A549 (cell line): ENCODE results near the gene PRLHR. TPM values are rescaled to one million over a fixed set of nuclear protein-coding genes. Genes with fewer than 3 reads are reported as not detected.

Source experiments
- ATAC-seq, 2 experiments: fragments of 200-7000 bp in 1 of 2; fragments of >200 bp in 1 of 2; cut with Nextera tagmentation in 1 of 2; cut with Tn5 transposase in 1 of 2; 3 replicates each; pipeline versions ENCODE4 v1.8.0 to v1.9.1; 2018 to 2020; ENCODE audit warnings: mild to moderate bottlenecking in 1 of 2, moderate library complexity in 1 of 2
- CTCF ChIA-PET: fragments of 300-600 bp; sonication (Branson Sonifier 250); formaldehyde crosslinking; extraction: SDS; loops from one replicate; lab custom pipeline; 2021; ENCODE audit warnings: antibody characterized with exemption, inconsistent platforms; lab: Yijun Ruan, JAX
- POLR2A ChIA-PET: fragments of 350-600 bp; formaldehyde crosslinking; extraction: SDS; loops from one replicate; lab custom pipeline; 2021; ENCODE audit warnings: antibody characterized with exemption, inconsistent platforms; lab: Yijun Ruan, JAX
- DNase-seq, 2 experiments: peaks; one replicate each; pipeline versions ENCODE4 v3.0.0 to v3.0.0-alpha.2; 2011 to 2016; ENCODE audit warnings: low read depth in 1 of 2, low spot score in 1 of 2
- FAIRE-seq: peaks from 2 replicates; lab custom pipeline; 2011; peaks lifted over from hg19 to GRCh38; lab: Jason Lieb, UNC
- H3K27ac ChIP-seq, 2 experiments: fragments of >200 bp; sonication (Bioruptor Twin); formaldehyde crosslinking; 3 replicates each; pipeline ENCODE4 v1.5.1; 2016 to 2017
- H3K4me1 ChIP-seq: fragments of >200 bp; sonication (Bioruptor Twin); formaldehyde crosslinking; 3 replicates; pipeline ENCODE4 v1.6.1; 2016
- H3K4me2 ChIP-seq: fragments of >200 bp; sonication (Bioruptor Twin); formaldehyde crosslinking; 3 replicates; pipeline ENCODE4 v1.6.1; 2016
- H3K4me3 ChIP-seq: fragments of >200 bp; sonication (Bioruptor Twin); formaldehyde crosslinking; 3 replicates; pipeline ENCODE4 v1.5.1; 2016
- H3K9me3 ChIP-seq: fragments of >200 bp; sonication (Bioruptor Twin); formaldehyde crosslinking; 3 replicates; pipeline ENCODE4 v1.6.1; 2016
- ATOH8 ChIP-seq: fragments of 250-450 bp; sonication (Bioruptor Pico); IDR thresholded peaks from 2 replicates; pipeline ENCODE4 v1.5.0; 2020; ENCODE audit warnings: low read depth, mild to moderate bottlenecking, moderate library complexity
- BHLHE40 ChIP-seq: IDR thresholded peaks from 2 replicates; pipeline ENCODE4 v1.6.1; 2012; ENCODE audit warnings: low read depth, low read length, inconsistent platforms
- CBX8 ChIP-seq: fragments of 200-600 bp; sonication (generic); IDR thresholded peaks from 2 replicates; pipeline ENCODE4 v1.6.1; 2016
- CTCF ChIP-seq: fragments of >200 bp; sonication (Bioruptor Twin); formaldehyde crosslinking; IDR thresholded peaks from 3 replicates; pipeline ENCODE4 v1.5.1; 2016
- E2F6 ChIP-seq: IDR thresholded peaks from 2 replicates; pipeline ENCODE4 v1.6.1; 2012; ENCODE audit warnings: low read depth, borderline replicate concordance
- EHF ChIP-seq: fragments of 250-450 bp; sonication (Bioruptor Pico); IDR thresholded peaks from 2 replicates; pipeline ENCODE4 v1.5.0; 2020; ENCODE audit warnings: mild to moderate bottlenecking
- EP300 ChIP-seq, 2 experiments: fragments of >200 bp; sonication (Bioruptor Twin); formaldehyde crosslinking; IDR thresholded peaks; 2 replicates in 1 of 2; 3 replicates in 1 of 2; pipeline ENCODE4 v1.6.1; 2016 to 2017
- ESRRA ChIP-seq: fragments of 150-350 bp; IDR thresholded peaks from 2 replicates; pipeline ENCODE4 v1.6.1; 2014; ENCODE audit warnings: mild to moderate bottlenecking, low read length, borderline replicate concordance
- FOSB ChIP-seq: fragments of 250-450 bp; sonication (Bioruptor Pico); IDR thresholded peaks from 2 replicates; pipeline ENCODE4 v1.5.0; 2020; ENCODE audit warnings: mild to moderate bottlenecking, moderate library complexity
- FOSL2 ChIP-seq, 2 experiments: fragments of 450-650 bp in 1 of 2; fragments of >200 bp in 1 of 2; sonication (Bioruptor Twin) in 1 of 2; formaldehyde crosslinking; IDR thresholded peaks; 2 replicates each; pipeline versions ENCODE4 v1.5.0 to v1.6.1; 2016 to 2020; ENCODE audit warnings: mild to moderate bottlenecking in 1 of 2, moderate library complexity in 1 of 2
- GATA3 ChIP-seq: IDR thresholded peaks from 2 replicates; pipeline ENCODE4 v1.6.1; 2012; ENCODE audit warnings: borderline replicate concordance
- HES2 ChIP-seq: fragments of >200 bp; sonication (Bioruptor Twin); formaldehyde crosslinking; IDR thresholded peaks from 2 replicates; pipeline ENCODE4 v1.6.1; 2016
- JUNB ChIP-seq: fragments of >200 bp; sonication (Bioruptor Twin); formaldehyde crosslinking; IDR thresholded peaks from 2 replicates; pipeline ENCODE4 v1.6.1; 2016
- KDM5A ChIP-seq: fragments of 200-600 bp; sonication (generic); IDR thresholded peaks from 2 replicates; pipeline ENCODE4 v1.6.1; 2016; ENCODE audit warnings: antibody characterized with exemption, mild to moderate bottlenecking
- POLR2A ChIP-seq: IDR thresholded peaks from 2 replicates; pipeline ENCODE4 v1.6.1; 2012; ENCODE audit warnings: mild to moderate bottlenecking, low read length
- RAD21 ChIP-seq, 2 experiments: fragments of >200 bp in 1 of 2; sonication (Bioruptor Twin) in 1 of 2; formaldehyde crosslinking in 1 of 2; IDR thresholded peaks in 1 of 2; conservative IDR thresholded peaks in 1 of 2; 2 replicates in 1 of 2; 3 replicates in 1 of 2; pipeline ENCODE4 v1.6.1; 2012 to 2018; ENCODE audit warnings: inconsistent platforms in 1 of 2
- RARB ChIP-seq: fragments of 250-450 bp; sonication (Bioruptor Pico); IDR thresholded peaks from 2 replicates; pipeline ENCODE4 v1.8.0; 2021; ENCODE audit warnings: mild to moderate bottlenecking, moderate library complexity
- REST ChIP-seq: fragments of 200-600 bp; sonication (generic); IDR thresholded peaks from 2 replicates; pipeline ENCODE4 v1.6.1; 2016; ENCODE audit warnings: antibody characterized with exemption, mild to moderate bottlenecking, moderate library complexity
- USF2 ChIP-seq: fragments of 450-650 bp; IDR thresholded peaks from 2 replicates; pipeline ENCODE4 v1.6.1; 2014; ENCODE audit warnings: antibody characterized with exemption
- ZNF302 ChIP-seq: fragments of 250-450 bp; sonication (Bioruptor Pico); IDR thresholded peaks from 2 replicates; pipeline ENCODE4 v1.9.0; 2021; ENCODE audit warnings: inconsistent platforms, mild to moderate bottlenecking, moderate library complexity
- ZSCAN20 ChIP-seq: fragments of 250-450 bp; sonication (Bioruptor Pico); IDR thresholded peaks from 2 replicates; pipeline ENCODE4 v1.8.0; 2022; ENCODE audit warnings: mild to moderate bottlenecking, moderate library complexity
- WGBS: methylation state at CpG from one replicate; pipeline ENCODE4 v1.1.6; 2017; ENCODE audit errors: missing lambda C conversion rate; 5-methylcytosine and 5-hydroxymethylcytosine counted together
- polyA plus RNA-seq, 4 experiments: library from polyadenylated mRNA; depleted of rRNA in 3 of 4; stranded (reverse); fragments of >200 nt; fragmentation: RNase III in 1 of 4; extraction: RNeasy Plus Mini Kit Qiagen cat#74134 plus additional on column Dnase treatment in 1 of 4; gene quantifications; 2 replicates in 3 of 4; 3 replicates in 1 of 4; pipeline ENCODE4 v1.2.3, GENCODE V29; 2011 to 2017

The PRLHR gene
- polyA plus RNA-seq, 2 of the 4 experiments (the other 2 are of a cell fraction): not detected

- TF ChIP-seq CBX8: no peak
- TF ChIP-seq ESRRA: no peak
- TF ChIP-seq ZSCAN20 (CRISPR knock-in tag): no peak
- TF ChIP-seq JUNB: no peak
Measured at GRCh38 chr10:118566911-118567310, 28.5 kb downstream of the PRLHR start (continued).

- no peaks in the 10 kb centered on the region for H3K4me1 ChIP-seq
- FAIRE-seq: no peak
- ChIA-PET POLR2A (no interaction called here), CTCF (interaction anchor here (1.0 to 1.8 kb wide), 3 partner anchors 8 to 1069 kb away, joined by 3 to 9 read pairs (median 6); no protein-coding TSS in a partner anchor)
- no peak overlapping the region for H3K27ac ChIP-seq
- no peaks in the 10 kb centered on the region for H3K9me3 ChIP-seq
- no peak for DNase-seq
- no peak overlapping the region for H3K4me3 ChIP-seq
- H3K4me2 ChIP-seq: no peak overlapping the region
- 32% methylated on average over 10 of the region's 12 CpGs for WGBS
- no peak for ATAC-seq
- TF ChIP-seq FOSL2 (IDR thresholded peaks at IDR 0.05) (no peak), FOSL2 (CRISPR knock-in tag; IDR thresholded peaks at IDR 0.05) (no peak), BHLHE40 (no peak), USF2 (no peak), EHF (CRISPR knock-in tag) (no peak), KDM5A (no peak), E2F6 (no peak), EP300 (IDR thresholded peaks at IDR 0.05) (no peak), HES2 (no peak), RARB (CRISPR knock-in tag) (no peak), FOSB (CRISPR knock-in tag) (no peak), ZNF302 (CRISPR knock-in tag) (no peak), REST (no peak), GATA3 (no peak)
- TF ChIP-seq, all 56 proteins: peak for 0
Measured at GRCh38 chr10:118565301-118566075, 30.0 kb downstream of the PRLHR start.

- Histone ChIP-seq H3K27ac (no peak overlapping the region), H3K9me3 (no peaks in the 10 kb centered on the region), H3K4me3 (no peak overlapping the region), H3K4me2 (no peak overlapping the region), H3K4me1 (no peaks in the 10 kb centered on the region)
- TF ChIP-seq ATOH8 (CRISPR knock-in tag): no peak
- no peak for TF ChIP-seq POLR2A
- TF ChIP-seq CTCF: peak; percentile 16; the same call in 2 of the 3 replicates
- TF ChIP-seq RAD21 (conservative IDR thresholded peaks at IDR 0.05 in 1 of 2, IDR thresholded peaks at IDR 0.05 in 1 of 2): peak; percentile 36 to 56; a peak in 4 of 5 replicates
- FAIRE-seq: no peak
- DNase-seq: peak; percentile 25 to 35
- WGBS: 4% methylated on average over 6 of the region's 6 CpGs
- ATAC-seq: peak; percentile 67 to 68; a peak in 5 of 6 replicates
- ChIA-PET POLR2A (no interaction called here), CTCF (interaction anchor here (0.8 to 1.8 kb wide), 7 partner anchors 9 to 1122 kb away, joined by 3 to 9 read pairs (median 4); no protein-coding TSS in a partner anchor)
Measured at GRCh38 chr10:118564652-118565051, 30.8 kb downstream of the PRLHR start.
